CD4-positive, alpha-beta T cell treated with Interleukin-12 subunit alpha and Interleukin-12 subunit beta, for 1 hour (primary cell): ENCODE measurements around the gene CBFA2T3.

Experiments
- DNase-seq: peaks from one replicate; pipeline ENCODE4 v3.0.0-alpha.2; 2020

Gene CBFA2T3

DNA sequence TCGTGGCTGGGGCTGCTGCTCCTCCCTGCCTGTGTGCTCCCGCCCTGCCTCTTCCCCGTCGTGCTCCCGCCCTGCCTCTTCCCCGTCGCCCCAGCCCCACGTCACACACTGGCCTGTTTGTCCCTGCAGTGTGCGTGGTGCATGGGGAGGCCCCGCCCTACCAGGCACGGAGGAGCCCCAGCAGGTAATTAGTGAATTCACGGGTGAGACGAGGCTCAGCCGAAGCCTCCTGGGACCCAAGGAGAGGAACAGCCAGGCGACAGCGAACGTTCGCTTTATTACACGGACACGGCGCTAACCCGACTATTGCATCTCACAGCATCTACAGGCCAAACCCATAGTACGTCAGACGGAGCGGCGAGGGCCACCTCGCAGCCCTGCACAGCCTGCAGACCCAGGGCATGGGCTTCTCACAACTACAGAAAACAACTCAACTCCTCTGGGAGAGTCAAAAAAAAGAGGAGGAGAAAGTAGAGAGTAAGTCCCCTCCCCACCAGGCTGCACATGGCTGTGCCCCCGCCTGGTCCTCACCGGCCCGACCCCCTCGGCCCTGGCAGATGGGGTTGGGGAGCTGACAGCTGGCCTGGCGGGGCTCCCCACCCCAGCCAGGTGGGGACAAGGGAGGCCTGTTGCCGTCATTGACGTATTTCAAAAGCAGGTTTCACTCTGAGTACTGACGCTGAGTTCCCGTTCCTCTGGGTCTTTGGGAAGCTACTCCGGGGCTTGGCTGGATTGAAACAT lies 106.2 kb downstream of the CBFA2T3 start:
- no peak for DNase-seq

DNA sequence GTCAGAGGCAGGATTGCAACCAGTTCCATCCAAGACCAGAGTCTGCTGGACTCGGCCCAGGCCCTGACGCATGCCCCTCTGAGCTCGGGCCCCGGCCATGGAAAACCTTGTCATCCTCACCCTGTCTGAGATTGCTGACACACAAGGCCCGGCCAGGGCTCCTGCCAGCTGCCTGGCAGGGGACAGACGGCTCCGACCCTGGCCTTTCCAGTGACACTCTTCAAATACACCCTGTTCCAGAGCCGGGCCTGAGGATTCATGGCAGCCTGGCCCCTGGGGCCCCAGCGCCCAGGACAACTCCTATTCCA lies 107.4 kb downstream of the CBFA2T3 start:
- DNase-seq: no peak

DNA sequence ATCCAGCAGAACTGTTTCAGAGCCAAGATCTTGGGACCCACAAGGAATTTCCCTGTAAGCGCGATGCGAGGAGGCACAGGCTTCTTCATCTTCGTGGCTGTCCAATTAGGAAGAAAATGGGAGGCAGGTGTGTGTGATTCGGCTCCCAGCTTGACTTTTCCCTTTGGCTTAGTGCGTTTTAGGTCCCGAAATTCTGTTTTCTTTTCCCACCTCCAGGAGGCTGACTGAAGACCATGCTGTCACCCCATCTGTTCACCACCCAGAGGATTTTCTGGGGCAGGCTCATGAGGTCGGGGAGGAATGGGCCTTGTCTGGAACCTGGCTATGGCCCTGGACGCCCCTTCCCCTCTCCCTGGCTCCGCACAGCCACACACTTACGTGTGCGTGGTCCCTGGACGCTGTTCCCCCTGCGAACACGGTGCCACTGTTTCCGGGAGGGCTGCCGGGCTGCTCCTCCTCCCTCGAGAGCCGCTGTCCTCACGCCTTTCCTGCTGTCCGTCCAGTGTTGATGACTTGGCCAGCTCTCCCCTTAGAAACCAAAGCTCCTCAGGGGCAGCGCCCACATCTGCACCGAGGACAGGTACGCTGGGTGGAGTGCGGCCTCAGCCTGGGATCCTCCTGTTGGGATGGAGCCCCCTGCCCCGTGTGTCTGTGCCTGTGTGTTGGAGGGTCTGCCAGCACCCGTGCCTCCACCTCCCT lies 107.9 kb downstream of the CBFA2T3 start:
- DNase-seq: no peak

DNA sequence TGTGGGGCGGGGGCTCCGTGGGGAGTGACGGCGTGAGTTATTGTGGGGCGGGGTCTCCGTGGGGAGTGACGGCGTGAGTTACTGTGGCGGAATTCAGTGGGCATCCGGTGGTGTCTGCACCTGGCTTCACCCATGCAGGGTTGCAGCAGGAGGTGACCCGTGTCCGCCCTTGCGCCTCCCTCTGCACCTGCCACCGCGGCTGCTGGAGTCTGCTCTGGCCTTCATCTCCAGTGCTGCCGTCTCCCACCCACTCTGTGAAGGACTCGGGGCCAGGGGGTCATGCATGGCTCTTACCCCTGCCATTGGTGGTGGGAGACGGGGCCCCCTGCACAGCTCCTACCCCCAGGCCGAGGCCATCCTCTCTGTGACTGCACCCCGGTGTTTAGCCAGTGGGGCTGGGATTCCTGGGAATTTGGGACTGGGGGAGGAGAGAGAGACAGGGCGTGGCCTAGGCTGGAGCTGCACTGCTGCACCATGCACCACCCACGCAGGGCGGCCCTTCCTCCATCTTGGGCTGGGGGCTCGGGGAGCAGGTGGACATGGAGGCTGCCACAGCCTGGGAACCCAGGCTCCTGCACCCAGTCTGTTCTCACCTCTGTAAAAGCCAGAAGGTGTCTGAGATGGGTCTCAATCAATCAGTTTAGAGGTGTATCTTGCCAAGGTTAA lies 109.3 kb downstream of the CBFA2T3 start:
- DNase-seq: no peak

DNA sequence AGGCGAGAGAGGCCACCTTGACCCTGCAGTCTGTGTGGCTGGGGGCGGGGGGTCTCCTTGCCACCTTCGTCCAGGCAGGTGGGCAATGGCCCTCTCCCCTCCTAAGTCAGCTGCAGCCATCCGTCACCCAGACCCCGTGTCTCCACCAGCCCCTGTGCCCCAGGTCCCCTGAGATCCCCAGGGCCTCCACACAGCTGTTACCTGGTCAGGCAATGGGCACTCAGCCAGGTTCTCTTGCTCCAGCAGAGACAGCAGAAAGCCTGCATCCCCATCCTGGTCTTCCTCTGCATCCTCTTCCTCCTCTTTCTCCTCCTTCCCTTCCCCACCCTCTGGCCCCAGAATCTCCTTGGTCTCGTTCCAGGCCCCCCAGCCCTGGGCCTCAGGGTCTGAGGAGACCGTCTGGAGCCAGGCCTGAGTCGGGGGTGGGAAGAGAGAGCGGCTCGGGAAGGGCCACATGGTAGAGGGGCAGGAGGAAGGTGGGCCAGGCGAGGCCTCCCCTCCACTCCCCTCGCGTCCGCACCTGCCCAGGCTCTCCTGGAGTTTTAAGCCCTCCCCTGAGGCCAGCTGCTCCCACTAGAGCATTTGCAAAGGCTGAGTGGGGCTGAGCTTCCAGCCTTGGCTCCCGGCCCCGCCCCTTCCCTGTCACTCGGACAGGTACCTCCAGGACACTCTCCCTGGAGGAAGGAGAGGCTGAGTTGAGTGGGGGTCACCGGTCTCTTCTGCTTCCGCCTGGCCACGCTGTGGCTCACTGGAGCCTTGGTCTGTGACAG lies 110.7 kb downstream of the CBFA2T3 start, which contains the start of gene PABPN1L:
Gene PABPN1L (minus strand): TSS at position 510 of the 770 bp plus-strand sequence. CDS start 54 bp downstream, at position 456.
- no peak for DNase-seq

DNA sequence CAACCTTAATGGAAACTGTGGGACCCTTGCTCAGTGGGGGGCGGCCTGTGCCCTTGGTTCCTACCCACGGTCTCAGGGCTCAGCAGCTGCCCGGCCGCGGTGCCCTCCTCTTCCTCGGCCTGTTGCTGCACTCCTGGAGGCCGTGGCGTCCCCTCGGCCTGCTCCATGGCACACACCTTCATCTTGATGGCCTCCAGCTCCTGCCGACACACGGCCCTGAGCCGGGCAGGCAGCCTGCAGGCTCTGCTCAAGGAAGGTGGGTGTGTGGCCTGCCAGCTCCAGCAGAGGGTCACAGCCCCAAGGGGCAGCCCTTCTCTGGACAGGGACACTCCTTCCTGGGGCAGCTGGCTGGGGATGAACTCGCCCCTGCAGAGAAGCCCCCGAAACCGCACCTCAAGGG lies 111.3 kb downstream of the CBFA2T3 start:
- DNase-seq: no peak

DNA sequence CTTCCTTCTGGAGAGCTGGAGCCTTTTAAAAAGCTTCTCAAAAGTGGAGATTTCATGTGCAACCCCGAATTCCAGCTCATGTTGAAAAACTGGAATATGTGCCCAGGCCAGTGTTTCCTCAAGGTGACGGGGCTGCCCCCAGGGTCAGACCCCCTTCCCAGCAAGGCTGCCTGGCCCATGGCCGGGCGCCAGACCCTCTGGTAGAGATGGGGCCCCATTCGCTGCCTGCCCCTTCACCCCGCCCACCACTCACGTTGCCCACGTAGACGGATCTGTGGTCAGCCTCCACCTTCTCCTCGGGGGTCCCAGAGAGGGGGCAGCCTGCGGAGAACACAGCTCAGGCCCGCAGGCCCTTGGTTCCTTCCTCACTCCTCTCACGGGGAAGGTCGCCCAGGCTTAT lies 111.7 kb downstream of the CBFA2T3 start:
- DNase-seq: no peak

DNA sequence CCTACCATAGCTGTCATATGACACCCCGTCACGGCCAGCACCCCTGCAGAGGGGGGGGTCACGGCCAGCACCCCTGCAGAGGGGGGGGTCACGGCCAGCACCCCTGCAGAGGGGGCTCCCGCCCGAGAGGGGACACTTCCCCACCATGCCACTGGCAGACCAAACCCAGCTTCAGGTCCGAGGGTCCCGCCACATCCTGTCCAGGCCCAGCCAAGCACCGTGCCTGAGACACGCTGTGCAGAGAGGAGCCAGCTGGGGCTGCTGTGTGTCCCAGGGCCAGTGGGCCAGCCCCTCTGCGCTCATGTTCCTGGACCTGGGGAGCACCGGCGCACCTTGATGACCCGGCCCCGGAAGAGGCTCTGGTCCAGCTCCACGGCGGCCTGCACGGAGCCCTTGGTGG lies 112.5 kb downstream of the CBFA2T3 start:
- DNase-seq: no peak

DNA sequence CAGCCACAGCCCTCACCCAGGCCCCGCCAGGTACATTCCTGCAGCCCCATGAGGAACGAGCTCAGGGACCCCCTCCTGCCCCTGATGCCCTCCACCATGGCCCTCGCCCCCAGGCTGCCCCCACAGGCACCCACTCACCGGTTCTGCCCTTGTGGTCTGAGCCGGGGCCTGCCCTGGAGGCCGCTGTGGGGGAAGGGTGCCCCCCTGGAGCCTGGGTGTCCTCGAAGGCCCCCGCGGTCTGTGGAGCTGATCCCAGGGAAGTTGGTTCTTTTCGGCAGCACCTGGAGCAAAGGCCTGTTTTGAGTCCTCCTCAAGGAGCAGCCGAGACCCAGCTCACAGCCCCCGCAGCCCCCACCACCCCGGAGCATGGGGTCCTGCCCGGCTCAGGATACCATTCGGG lies 112.9 kb downstream of the CBFA2T3 start:
- no peak for DNase-seq

DNA sequence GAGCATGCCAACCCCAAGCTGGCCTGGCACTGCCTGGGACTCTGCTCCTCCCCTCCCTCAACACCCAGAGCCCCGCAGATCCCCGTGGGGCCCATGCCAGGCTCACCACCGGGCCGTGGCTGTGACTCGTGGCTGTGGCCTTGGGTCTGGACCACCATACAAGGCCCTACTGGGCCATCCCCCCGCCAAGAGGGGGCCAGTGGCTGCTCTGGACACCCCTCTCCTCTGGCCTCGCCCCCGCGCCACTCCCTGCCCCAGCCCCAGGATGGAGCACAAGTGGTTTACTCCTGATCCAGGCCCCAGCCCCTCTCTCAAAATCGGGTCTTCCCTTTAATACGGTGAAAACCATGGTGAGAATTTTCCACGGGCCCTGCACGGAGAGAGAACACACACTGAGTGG lies 113.6 kb downstream of the CBFA2T3 start:
- no peak for DNase-seq

DNA sequence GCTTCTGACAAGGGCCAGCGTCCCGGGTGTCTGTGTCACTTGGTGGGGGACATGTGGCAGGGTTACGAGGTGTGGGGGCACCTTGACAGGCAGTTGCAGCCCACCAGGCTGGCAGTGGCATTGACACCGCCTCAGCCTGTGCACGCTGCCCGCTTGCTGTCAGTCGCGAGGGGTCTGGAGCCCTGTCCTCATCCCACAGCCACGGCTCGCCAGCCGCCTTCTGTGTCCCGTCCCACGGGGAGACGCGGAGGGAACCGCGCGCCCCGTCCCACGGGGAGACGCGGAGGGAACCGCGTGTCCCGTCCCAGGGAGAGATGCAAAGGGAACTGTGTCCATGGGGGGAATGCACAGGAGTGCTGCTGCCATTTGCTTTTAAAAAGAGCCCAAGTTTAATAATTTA lies 114.0 kb downstream of the CBFA2T3 start:
- no peak for DNase-seq

DNA sequence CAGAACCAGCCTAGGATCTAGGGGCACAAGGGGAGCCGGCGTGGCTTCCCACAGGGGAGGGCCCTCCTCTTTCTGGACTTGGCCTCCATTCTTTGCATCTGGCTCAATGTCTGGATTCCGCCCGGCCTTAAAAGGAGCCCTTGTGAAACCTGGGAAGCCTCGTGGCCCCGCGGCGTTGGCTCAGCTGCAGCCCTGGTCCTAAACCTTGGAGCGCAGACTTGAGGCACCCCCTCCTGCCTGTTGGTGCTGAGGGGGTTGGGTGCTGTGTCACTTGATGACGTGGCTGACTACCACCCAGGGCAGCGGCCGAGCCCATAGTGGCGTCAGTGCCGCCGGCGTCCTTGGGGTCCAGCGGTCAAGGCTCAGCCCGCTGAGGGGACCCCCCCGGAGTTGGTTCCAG lies 115.6 kb downstream of the CBFA2T3 start:
- DNase-seq: no peak

DNA sequence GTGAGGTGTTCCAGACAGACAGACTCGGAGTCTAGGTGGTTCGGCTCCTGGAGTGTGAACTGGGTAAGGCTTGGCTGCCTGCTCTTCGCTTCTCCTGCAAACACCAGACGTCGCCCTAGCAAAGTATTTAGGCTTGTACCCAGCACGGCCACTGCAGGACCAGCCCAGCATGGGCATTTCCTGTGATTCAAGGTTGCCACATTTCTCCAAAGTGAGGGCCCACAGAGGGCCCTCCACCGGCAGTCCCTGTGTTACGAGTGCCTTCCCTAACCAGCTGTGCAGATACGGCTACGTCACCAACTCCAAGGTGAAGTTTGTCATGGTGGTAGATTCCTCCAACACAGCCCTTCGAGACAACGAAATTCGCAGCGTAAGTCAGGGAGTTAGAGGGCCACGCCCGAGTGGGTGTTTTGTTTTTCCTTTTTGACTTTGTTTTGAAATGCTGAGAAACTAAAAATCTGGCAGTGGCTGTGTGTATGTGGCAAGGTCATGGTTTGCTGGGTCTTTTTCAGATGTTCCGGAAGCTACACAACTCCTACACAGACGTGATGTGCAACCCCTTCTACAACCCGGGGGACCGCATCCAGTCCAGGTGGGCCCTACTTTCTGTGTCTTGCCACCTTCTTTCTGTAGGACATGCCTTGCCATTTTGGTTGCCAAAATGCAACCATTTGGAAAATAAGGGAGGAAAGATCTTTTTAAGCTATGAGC lies 117.5 kb downstream of the CBFA2T3 start:
- DNase-seq: no peak

DNA sequence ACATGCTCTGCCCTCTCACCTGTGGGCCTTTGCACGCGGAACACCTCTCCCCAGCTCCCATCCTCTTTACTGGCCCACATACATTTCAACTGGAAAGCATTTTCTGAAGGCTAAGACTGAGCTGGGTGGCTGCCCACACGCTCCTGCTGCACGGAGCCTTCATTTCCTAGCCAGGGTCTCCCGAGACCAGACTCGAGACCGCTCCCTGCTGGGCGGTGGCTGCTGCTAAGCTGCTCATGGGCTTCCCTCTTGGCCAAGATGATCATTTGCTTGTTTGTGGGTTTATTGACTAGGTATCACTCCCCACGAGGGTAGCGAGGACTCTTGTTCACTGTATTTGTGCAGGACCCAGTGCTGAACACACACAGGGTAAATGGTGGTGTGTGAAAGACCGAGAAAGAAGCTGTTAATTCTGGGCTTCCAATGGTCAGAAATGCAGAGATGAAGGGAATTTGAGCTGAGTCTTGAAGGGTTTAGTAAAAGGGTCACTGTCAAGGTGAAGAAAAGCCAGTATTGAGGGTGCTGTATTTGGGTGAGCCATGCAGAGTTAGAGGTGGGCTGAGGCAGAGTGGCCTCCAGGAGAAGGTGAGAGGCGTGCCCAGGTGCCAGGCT lies 119.2 kb downstream of the CBFA2T3 start:
- DNase-seq: peak; percentile 77

DNA sequence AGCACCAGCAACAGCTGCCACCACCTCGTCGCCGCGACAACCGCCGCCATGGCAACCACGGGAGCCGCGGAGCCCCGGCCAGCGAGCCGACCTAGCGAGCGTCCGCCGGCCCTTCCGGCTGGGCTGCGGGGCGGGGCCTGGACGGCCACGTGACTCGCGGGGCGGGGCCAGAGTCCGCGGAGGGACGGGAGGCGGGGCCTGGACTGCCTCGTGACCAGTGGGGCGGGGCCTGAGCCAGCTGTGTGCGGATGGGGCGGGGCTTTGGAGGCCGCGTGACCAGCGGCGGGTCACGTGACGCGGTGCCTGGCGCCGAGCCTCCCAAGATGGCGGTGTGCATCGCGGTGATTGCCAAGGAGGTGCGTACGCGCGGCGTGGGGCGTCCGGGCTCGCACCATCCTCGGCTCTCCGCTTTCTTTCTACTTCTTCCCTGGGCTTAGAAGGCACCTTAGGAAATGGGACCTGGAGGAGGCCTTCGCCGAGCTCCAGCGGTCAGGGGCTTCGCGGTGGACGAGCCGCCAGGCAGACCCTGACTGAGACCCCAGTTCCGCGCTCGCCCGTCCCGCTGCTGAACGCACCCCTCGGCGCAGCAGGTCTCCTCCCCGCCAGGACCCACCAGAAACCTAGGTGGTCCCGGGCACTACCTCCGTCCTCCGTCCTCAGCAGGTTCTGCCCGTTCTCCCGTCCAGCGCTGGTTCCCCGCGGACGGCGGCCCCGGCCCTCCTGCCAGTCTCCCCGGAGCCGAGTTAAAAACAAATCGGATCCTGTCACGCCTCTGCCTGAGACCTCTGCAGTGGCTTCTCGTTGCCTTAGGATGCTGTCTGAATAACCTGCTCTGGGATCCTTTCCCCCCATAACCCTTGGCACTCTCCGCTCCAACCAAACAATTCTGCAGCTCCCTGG lies 119.9 kb downstream of the CBFA2T3 start, which contains the start of the genes GALNS and TRAPPC2L:
Gene GALNS (minus strand): TSS at position 120 of the 900 bp plus-strand sequence. CDS start 70 bp downstream, at position 50.
Gene TRAPPC2L (plus strand): TSS at position 300 of the 900 bp plus-strand sequence. CDS start 24 bp downstream, at position 324.
- DNase-seq: peak; percentile 98

DNA sequence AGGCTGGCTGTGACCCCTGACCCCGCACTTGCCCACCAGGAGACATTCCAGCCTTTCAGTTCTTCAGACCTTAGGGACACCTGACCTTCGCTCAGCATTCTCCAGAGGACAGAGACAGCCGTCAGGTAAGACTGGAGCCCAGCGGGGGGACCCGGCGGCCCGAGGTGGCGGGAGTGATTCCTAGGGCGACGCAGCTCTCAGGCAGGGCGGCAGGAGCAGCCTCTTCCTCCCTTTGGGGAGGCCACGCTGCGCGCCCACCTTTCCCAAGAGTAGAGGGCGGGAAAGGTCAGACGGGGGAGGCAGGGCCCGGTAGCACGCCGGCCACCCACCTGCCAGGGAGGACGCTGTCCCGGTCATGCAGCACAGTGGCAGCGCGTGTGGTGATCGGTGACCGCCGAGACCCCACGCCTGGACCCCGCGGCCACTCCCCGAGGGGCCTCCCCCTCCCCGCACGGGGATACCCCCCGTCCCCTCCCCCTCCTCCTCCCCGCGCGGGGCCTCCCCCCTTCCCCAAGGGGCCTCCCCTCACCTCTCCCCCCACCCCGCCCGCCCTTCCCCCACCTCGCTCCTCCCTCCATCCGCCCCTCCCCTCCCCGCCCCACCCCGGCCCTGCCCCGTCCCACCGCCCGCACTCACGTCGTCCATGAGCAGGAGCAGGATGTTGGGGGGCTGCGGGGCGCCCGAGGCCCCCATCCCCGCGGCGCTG lies 120.7 kb downstream of the CBFA2T3 start:
- no peak for DNase-seq

DNA sequence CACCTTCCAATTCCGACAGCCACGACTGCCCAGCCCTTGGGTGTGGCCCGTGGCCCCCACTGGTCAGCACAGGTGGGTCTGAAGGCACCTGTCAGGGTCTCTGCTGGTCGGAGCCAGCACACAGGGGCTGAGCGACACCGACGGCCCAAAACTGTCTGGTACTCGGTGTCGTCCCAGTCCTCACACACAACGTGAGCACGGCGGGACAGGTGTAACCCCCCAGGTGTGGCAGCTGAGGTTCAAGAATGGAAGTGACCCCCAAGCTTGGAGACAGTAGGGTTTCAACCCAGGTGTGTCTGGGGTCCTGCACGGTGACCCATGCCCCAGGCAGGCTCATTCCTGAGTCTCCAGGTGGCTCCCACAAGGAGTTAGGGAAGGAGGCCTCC lies 121.3 kb downstream of the CBFA2T3 start:
- DNase-seq: no peak

DNA sequence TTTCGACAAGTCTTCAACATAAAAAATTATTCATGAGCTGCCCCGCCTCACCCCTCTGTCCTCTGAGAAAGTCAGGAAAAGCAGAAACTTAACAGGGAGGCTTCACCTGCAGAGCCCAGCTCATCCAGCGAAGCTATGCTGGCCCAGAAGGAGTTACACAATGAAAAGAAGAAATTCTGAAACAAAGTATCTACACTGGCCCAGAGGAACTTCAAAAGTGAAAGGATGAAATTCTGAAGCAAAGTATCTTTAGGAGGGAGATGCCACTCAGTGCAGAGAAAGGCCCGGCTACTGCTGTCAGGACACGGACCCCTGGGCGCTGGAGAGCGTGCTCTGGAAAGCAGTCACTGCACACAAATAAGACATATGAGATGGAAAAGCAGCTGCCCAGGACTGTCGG lies 121.8 kb downstream of the CBFA2T3 start:
- DNase-seq: no peak

DNA sequence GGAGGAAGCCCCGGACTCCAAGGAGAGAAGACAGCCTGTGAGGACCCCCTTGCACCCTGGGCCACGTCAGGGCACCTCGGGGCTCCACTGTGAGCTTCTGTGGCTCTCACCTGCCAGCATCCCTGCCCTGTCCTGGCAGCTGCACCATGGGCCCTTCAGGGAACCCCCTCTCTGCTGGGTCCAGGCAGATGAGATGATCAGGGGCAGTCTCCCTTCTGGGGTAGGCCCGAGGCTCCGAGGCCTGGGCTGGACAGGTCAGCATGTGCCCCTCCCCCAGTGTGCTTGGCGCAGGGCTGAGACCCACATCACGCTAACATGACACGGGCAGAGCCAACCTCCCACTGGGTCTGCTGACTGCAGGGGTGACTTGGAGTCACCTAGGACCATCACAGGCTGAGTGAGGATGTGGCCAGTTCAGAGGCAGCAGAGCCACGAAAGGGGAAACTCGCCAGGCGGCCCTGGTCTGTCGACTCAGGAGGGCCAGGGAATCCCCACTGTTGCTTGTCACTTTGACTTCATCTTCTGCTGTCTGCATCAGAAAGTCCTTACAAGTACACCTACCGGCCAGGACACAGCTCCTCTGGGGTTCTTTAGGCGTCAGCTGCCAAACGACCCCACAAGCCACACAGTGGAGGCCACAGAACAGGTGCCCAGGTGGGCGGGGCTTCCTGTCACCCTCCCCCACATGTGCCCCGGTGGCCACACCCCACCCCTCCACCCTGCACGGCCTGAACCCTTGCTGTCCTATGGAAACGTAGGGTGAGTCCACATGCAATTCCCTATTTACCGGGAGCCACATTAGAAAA lies 122.5 kb downstream of the CBFA2T3 start:
- DNase-seq: peak; percentile 38
